ENCODE results near the gene CPA3. TPM values are rescaled to one million over a fixed set of nuclear protein-coding genes. Genes with fewer than 3 reads are reported as not detected.

The CPA3 gene
- total RNA-seq, 1 donor from 2014 or later = 48.6 TPM

- Histone ChIP-seq H3K27ac (no peak overlapping the region), H3K9me3 (no peaks in the 10 kb centered on the region), H3K4me3 (no peak overlapping the region), H3K4me1 (no peaks in the 10 kb centered on the region), H3K36me3 (no peaks in the 10 kb centered on the region), H3K27me3 (ENCODE audit: low read depth) (no peaks in the 10 kb centered on the region)
- DNase-seq (no peak), ATAC-seq (no peak)
- TF ChIP-seq CTCF (IDR thresholded peaks at IDR 0.05) = no peak
- intact Hi-C loops (cut with DNase I) = no loop called here
Observed at GRCh38 chr3:148833223-148833622, 31.9 kb upstream of the CPA3 start.

DNA sequence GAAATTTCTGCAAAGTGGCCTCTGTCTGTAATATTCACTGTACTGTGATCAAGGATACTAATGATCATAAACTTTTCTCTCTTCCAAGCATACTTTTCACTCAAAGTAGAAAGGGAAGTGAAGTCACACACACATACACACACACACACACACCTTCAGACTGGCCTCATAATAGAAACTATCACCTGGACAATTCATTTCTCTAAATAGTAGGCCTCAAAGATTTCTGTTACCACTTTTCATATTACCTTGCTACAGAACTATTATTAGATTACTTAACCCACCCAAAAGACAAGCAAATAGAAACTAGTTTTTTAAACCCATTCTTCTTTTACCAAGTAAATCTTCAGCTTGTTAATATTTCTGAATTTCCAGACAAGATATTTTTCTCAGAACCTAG, 25.3 kb upstream of the CPA3 start:
- Histone ChIP-seq H3K36me3 (no peaks in the 10 kb centered on the region), H3K4me1 (no peaks in the 10 kb centered on the region), H3K4me3 (no peak overlapping the region), H3K27me3 (ENCODE audit: low read depth) (no peaks in the 10 kb centered on the region), H3K9me3 (no peaks in the 10 kb centered on the region), H3K27ac (no peak overlapping the region)
- no peak for ATAC-seq
- TF ChIP-seq CTCF (IDR thresholded peaks at IDR 0.05) = no peak
- intact Hi-C loops (cut with DNase I) = no loop called here
- DNase-seq = no peak

DNA sequence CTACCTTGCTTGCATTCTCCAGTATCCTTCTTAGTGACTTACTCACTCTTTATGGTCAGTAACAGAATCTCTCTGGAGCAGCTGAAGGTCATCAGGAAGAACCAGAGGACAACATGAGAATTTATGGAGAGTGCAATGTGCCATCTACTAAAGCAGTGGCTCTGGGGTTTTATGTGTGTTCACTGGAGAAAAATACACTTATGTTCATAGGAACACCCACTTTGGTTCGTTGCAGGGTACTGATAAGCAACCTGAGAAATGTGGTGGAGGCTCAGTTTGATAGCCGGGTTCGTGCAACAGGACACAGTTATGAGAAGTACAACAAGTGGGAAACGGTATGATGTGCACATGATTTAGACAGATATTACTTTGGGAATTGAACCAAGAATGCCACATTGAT, 24.6 kb upstream of the CPA3 start:
- Histone ChIP-seq H3K4me1 (no peaks in the 10 kb centered on the region), H3K27ac (no peak overlapping the region), H3K36me3 (no peaks in the 10 kb centered on the region), H3K4me3 (no peak overlapping the region), H3K27me3 (ENCODE audit: low read depth) (no peaks in the 10 kb centered on the region), H3K9me3 (no peaks in the 10 kb centered on the region)
- DNase-seq (no peak), ATAC-seq (no peak)
- TF ChIP-seq CTCF (IDR thresholded peaks at IDR 0.05) = no peak
- intact Hi-C loops (cut with DNase I) = no loop called here

DNA sequence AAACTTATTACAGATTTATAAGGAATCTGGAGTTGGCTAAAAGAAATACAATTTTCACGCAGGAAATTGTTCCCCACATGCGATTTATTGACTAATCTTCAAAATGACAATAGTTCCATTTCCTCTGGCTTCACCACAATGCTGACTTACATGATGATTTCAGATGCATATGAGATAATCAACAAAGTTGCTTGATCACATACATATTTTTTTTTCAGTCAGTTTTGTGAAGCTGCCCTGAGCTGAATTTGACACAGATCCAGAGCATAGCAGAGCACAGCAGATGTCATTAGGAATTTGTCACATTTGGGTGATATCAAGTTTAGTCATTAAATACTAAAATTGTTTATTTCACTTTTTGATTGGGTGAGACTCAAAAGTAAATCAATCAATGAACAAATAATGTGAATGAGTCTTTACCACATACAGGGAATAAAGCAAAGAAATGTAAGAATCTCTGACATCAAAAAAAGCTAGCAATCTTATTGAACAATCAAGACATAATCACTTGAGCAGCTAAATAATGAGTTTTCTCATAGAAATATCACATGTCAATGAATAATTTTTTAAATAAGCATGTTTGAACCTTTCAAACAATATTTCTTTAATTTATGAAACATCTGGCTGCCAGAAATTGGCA, 19.2 kb upstream of the CPA3 start:
- H3K4me1 ChIP-seq = no peaks in the 10 kb centered on the region
- intact Hi-C loops (cut with DNase I) = no loop called here
- TF ChIP-seq CTCF (IDR thresholded peaks at IDR 0.05) = no peak
- ATAC-seq = no peak
- no peak for DNase-seq
- no peaks in the 10 kb centered on the region for H3K36me3 ChIP-seq
- no peaks in the 10 kb centered on the region for H3K27me3 ChIP-seq (ENCODE audit: low read depth)
- no peaks in the 10 kb centered on the region for H3K9me3 ChIP-seq
- H3K27ac ChIP-seq = no peak overlapping the region
- no peak overlapping the region for H3K4me3 ChIP-seq

DNA sequence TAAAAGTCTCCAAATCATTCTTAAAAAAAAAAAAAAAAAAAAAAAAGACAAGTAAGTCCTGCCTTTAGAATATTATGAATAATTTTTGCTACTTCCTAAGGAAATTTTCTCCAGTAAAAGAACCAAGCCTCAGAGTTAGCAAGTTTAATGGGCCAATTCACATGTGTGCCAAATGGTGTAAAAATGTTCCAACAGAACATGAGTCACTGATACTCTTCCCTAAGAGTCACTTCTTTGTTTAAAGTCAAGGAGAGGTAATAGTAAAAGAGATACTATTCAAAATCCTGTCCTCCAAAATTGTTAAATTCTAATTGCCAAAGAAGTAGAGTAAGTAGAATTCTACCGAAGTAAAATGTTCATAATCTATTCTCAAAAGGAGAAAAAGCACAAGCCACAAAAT, 17.7 kb upstream of the CPA3 start:
- Histone ChIP-seq H3K9me3 (no peaks in the 10 kb centered on the region), H3K36me3 (no peaks in the 10 kb centered on the region), H3K4me1 (no peaks in the 10 kb centered on the region), H3K27me3 (ENCODE audit: low read depth) (no peaks in the 10 kb centered on the region), H3K27ac (no peak overlapping the region), H3K4me3 (no peak overlapping the region)
- no peak for TF ChIP-seq CTCF (IDR thresholded peaks at IDR 0.05)
- DNase-seq = no peak
- ATAC-seq = no peak
- intact Hi-C loops (cut with DNase I) = no loop called here

DNA sequence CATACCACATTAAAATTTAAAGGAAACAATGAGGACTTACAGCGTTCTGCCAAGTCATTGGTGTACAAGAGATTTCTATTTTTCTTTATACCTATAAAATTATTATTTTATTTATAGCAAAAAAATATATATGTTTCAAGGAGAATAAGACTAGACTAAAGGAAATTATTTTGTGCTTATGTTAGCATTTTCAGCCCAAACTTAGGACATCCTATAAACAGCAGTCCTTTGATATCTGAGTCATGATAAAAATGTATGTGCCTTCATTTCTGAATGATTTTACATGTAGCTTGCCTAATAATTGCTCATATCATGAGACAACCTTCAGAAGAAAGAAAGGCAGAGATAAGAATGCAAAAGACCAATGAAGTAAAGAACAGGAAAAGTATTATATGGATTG, 16.7 kb upstream of the CPA3 start:
- Histone ChIP-seq H3K27ac (no peak overlapping the region), H3K36me3 (no peaks in the 10 kb centered on the region), H3K4me3 (no peak overlapping the region), H3K9me3 (no peaks in the 10 kb centered on the region), H3K27me3 (ENCODE audit: low read depth) (no peaks in the 10 kb centered on the region), H3K4me1 (no peaks in the 10 kb centered on the region)
- TF ChIP-seq CTCF (IDR thresholded peaks at IDR 0.05) = no peak
- ATAC-seq = no peak
- intact Hi-C loops (cut with DNase I) = no loop called here
- DNase-seq = no peak
